B cell (primary cell): ENCODE measurements around the gene ZMYND10. TPM values are rescaled to one million over a fixed set of nuclear protein-coding genes. Genes with fewer than 3 reads are reported as not detected.

Source experiments
- ATAC-seq: fragments of 200-7000 bp; cut with Tn5 transposase; one replicate; pipeline ENCODE4 v1.10.0; 2021; ENCODE audit warnings: low read depth, mild to moderate bottlenecking, moderate number of reproducible peaks, moderate library complexity
- CTCF ChIA-PET: fragments of 350-600 bp; sonication (Branson Sonifier 250); formaldehyde crosslinking; loops from one replicate; lab custom pipeline; 2021; ENCODE audit warnings: antibody characterized with exemption, inconsistent platforms; lab: Charles Lee
- POLR2A ChIA-PET: fragments of 350-600 bp; sonication (Branson Sonifier 250); formaldehyde crosslinking; loops from one replicate; lab custom pipeline; 2021; ENCODE audit warnings: antibody characterized with exemption; lab: Charles Lee
- DNase-seq: peaks from one replicate; pipeline ENCODE4 v3.0.0; 2013
- H2AFZ ChIP-seq: 2 replicates; pipeline ENCODE4 v1.6.1; 2012; ENCODE audit warnings: mild to moderate bottlenecking, low read depth, low read length; ENCODE audit not compliant: insufficient read depth, poor library complexity, severe bottlenecking
- H3K27ac ChIP-seq, 2 donors: 1 replicate in 1 of 2; 2 replicates in 1 of 2; pipeline ENCODE4 v1.5.1; 2012 to 2013; ENCODE audit warnings: low read length in 2 of 2, mild to moderate bottlenecking in 2 of 2, moderate library complexity in 1 of 2
- H3K27me3 ChIP-seq, 4 experiments: fragments of 200-600 bp in 1 of 4; sonication (generic) in 1 of 4; replicated peaks in 1 of 4; 1 replicate in 2 of 4; 2 replicates in 2 of 4; pipeline versions ENCODE4 v1.6.1 to v1.7.0; 2013 to 2016; ENCODE audit warnings: low read length in 3 of 4, mild to moderate bottlenecking in 2 of 4, mixed read lengths in 1 of 4, moderate library complexity in 1 of 4; ENCODE audit not compliant: insufficient read depth in 4 of 4, control insufficient read depth in 3 of 4; ENCODE audit errors: control extremely low read depth in 1 of 4
- H3K36me3 ChIP-seq, 2 experiments: replicated peaks in 1 of 2; 1 replicate in 1 of 2; 2 replicates in 1 of 2; pipeline versions ENCODE4 v1.6.1 to v1.7.1; 2013; ENCODE audit warnings: low read length in 1 of 2; ENCODE audit not compliant: insufficient read depth in 2 of 2, control insufficient read depth in 1 of 2; ENCODE audit errors: control extremely low read depth in 1 of 2, extremely low read depth in 1 of 2
- H3K4me1 ChIP-seq, 2 donors: fragments of 200-600 bp in 1 of 2; sonication (generic) in 1 of 2; 1 replicate in 1 of 2; 2 replicates in 1 of 2; pipeline versions ENCODE4 v1.5.1 to v1.6.1; 2013 to 2017; ENCODE audit warnings: low read length in 2 of 2; ENCODE audit not compliant: control insufficient read depth in 2 of 2, insufficient read depth in 2 of 2
- H3K4me2 ChIP-seq: replicated peaks from 2 replicates; pipeline ENCODE3; 2012; ENCODE audit warnings: mild to moderate bottlenecking, low read depth, low read length; ENCODE audit not compliant: poor library complexity, severe bottlenecking
- H3K4me3 ChIP-seq, 5 experiments: fragments of 200-600 bp in 1 of 5; sonication (generic) in 1 of 5; 1 replicate in 3 of 5; 2 replicates in 2 of 5; pipeline versions ENCODE4 v1.5.1 to v1.7.0; 2011 to 2016; ENCODE audit warnings: low read length in 4 of 5, mild to moderate bottlenecking in 4 of 5, low read depth in 2 of 5, control low read depth in 1 of 5, moderate library complexity in 1 of 5; ENCODE audit not compliant: insufficient read depth in 1 of 5; ENCODE audit errors: control extremely low read depth in 1 of 5, extremely low read depth in 1 of 5
- H3K79me2 ChIP-seq: fragments of 200-600 bp; sonication (generic); one replicate; pipeline ENCODE4 v1.6.0; 2016; ENCODE audit warnings: low read length; ENCODE audit not compliant: control insufficient read depth, insufficient read depth
- H3K9ac ChIP-seq: fragments of 200-600 bp; sonication (generic); 2 replicates; pipeline ENCODE4 v1.6.1; 2017; ENCODE audit warnings: mild to moderate bottlenecking, low read length, moderate library complexity
- H3K9me3 ChIP-seq, 3 donors: one replicate each; pipeline versions ENCODE4 v1.6.1 to v1.7.1; 2013; ENCODE audit warnings: low read length in 2 of 3; ENCODE audit not compliant: control insufficient read depth in 2 of 3, insufficient read depth in 1 of 3; ENCODE audit errors: control extremely low read depth in 1 of 3
- H4K20me1 ChIP-seq: 2 replicates; pipeline ENCODE4 v1.6.0; 2012; ENCODE audit warnings: mild to moderate bottlenecking, low read length; ENCODE audit not compliant: insufficient read depth, control insufficient read depth, poor library complexity, severe bottlenecking
- H3K27ac Mint-ChIP-seq: one replicate; pipeline ENCODE4 v1.8.0; 2021; ENCODE audit warnings: mixed read lengths
- H3K27me3 Mint-ChIP-seq: one replicate; pipeline ENCODE4 v1.8.0; 2021; ENCODE audit warnings: mixed read lengths
- H3K4me1 Mint-ChIP-seq: one replicate; pipeline ENCODE4 v1.8.0; 2021; ENCODE audit warnings: mixed read lengths
- H3K4me3 Mint-ChIP-seq: one replicate; pipeline ENCODE4 v1.8.0; 2021; ENCODE audit warnings: mixed read lengths
- H3K9me3 Mint-ChIP-seq: one replicate; pipeline ENCODE4 v1.8.0; 2022; ENCODE audit warnings: mixed read lengths; ENCODE audit not compliant: insufficient read depth
- EZH2 ChIP-seq: IDR thresholded peaks from 2 replicates; pipeline ENCODE4 v1.6.1; 2012; ENCODE audit warnings: borderline replicate concordance, low read depth, mild to moderate bottlenecking, moderate library complexity, low read length; ENCODE audit not compliant: insufficient read depth, poor library complexity, severe bottlenecking
- WGBS: methylation state at CpG from one replicate; pipeline ENCODE4 v1.1.5; 2013; ENCODE audit warnings: missing lambda C conversion rate; ENCODE audit not compliant: insufficient coverage; 5-methylcytosine and 5-hydroxymethylcytosine counted together
- intact Hi-C: fragments of 100-400 bp; cut with micrococcal nuclease; formaldehyde crosslinking; loops from one replicate; pipeline ENCODE4 v1.10.0; 2022
- polyA plus RNA-seq: library from polyadenylated mRNA; depleted of rRNA; stranded (reverse); fragments of >200 nt; gene quantifications from 2 replicates; pipeline ENCODE4 v1.2.3, GENCODE V29; 2012
- total RNA-seq, 2 donors: library from RNA; stranded (reverse); fragments of 120-200 nt in 1 of 2; gene quantifications; 1 replicate in 1 of 2; 2 replicates in 1 of 2; pipeline versions ENCODE4 v1.2.3 to v1.2.4, GENCODE V29; 2013 to 2022
- TF ChIP-seq, protein P1 (sequence below): fragments of 200-600 bp; IDR thresholded peaks from one replicate; pipeline ENCODE4 v1.8.0; 2022; ENCODE audit warnings: antibody characterized with exemption, mild to moderate bottlenecking

The ZMYND10 gene
- total and polyA plus RNA-seq, 2 donors (not counting 1 experiment from before 2014, with no cell fraction given): 1.8 to 2.4 TPM

DNA sequence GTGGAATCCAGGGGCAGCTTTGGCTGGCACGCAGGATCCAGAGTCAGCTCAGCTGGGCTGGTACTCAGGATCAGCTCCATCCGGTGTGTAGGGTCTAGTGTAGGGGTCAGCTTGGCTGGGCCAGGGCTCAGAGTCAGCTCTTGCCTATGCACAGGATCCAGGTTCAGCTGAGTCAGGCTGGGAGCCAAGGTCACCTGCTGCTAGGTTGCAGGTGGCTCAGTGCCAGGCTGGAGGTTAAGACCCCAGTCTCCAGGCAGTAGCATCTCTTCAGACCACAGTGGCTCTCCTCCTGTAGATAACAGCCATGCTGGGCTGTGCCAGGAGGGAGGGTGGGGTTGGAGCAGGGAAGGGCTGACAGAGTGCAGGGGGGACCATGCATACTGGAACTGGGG, 48.2 kb downstream of the ZMYND10 start:
- Histone ChIP-seq H3K4me2 (no peak overlapping the region), H3K4me3 (no peak overlapping the region), H4K20me1 (no peaks in the 10 kb centered on the region), H3K27ac (no peak overlapping the region), H3K9ac (no peak overlapping the region), H2AFZ (no peak overlapping the region), H3K27me3 (no peaks in the 10 kb centered on the region), H3K4me1 (peaks cover 22 to 32% of the 10 kb centered on the region in 2 donors), H3K36me3 (peaks cover 0 to 4% of the 10 kb centered on the region in 2 experiments), H3K9me3 (no peaks in the 10 kb centered on the region), H3K79me2 (peaks cover 13% of the 10 kb centered on the region)
- H3K27me3 Mint-ChIP-seq: no peaks in the 10 kb centered on the region
- no peak for ATAC-seq
- WGBS: 95% methylated on average over 2 of the region's 2 CpGs
- DNase-seq: peak; percentile 32
- ChIA-PET CTCF (interaction anchor here (0.9 to 1.0 kb wide), 3 partner anchors 27 to 67 kb away, joined by 3 read pairs; no protein-coding TSS in a partner anchor), POLR2A (no interaction called here)
- H3K27ac Mint-ChIP-seq: peak overlapping the region; percentile 100
- TF ChIP-seq EZH2: no peak
- TF ChIP-seq, protein P1, sequence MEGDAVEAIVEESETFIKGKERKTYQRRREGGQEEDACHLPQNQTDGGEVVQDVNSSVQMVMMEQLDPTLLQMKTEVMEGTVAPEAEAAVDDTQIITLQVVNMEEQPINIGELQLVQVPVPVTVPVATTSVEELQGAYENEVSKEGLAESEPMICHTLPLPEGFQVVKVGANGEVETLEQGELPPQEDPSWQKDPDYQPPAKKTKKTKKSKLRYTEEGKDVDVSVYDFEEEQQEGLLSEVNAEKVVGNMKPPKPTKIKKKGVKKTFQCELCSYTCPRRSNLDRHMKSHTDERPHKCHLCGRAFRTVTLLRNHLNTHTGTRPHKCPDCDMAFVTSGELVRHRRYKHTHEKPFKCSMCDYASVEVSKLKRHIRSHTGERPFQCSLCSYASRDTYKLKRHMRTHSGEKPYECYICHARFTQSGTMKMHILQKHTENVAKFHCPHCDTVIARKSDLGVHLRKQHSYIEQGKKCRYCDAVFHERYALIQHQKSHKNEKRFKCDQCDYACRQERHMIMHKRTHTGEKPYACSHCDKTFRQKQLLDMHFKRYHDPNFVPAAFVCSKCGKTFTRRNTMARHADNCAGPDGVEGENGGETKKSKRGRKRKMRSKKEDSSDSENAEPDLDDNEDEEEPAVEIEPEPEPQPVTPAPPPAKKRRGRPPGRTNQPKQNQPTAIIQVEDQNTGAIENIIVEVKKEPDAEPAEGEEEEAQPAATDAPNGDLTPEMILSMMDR: no peak
- H3K4me1 Mint-ChIP-seq: peaks cover 40% of the 10 kb centered on the region
- H3K4me3 Mint-ChIP-seq: peak overlapping the region; percentile 100
- no peaks in the 10 kb centered on the region for H3K9me3 Mint-ChIP-seq
- intact Hi-C loops: loop anchor here (10.0 kb wide), 1 partner anchor 1087 kb away; the partner anchor contains the start of gene MANF

DNA sequence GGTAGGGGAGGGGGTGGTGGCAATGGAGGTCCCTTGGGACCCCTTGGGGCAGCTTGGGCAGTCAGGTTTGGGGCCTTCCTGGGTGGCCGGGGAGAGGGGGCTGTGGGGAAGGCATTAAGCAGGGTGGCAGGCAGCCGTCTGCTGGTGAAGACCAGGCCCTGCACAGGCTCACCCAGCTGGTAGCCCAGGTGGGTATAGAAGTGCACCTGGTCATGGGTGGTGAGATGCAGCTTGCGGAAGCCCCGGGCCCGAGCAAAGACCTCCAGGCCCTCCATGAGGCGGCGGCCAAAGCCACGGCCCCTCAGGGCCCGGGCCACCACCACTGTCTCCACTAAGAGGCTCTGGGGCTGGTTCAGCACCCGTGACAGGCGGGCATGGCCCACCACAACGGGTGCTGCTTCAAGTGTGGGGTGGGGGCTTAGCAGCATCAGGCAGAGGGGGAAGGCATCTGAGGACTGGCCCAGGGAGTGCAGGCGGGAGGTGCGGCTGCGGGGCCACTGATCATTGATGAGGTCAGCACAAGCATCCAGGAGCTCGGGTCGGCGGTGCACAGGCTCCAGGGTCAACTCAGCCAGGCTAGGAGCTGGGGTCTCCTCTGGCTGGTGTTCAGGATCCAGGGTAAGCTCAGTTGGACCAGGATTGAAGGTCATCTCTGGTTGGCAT, 48.7 kb downstream of the ZMYND10 start:
- intact Hi-C loops: loop anchor here (10.0 kb wide), 1 partner anchor 1088 kb away; the partner anchor contains the start of gene MANF
- Histone ChIP-seq H3K9ac (no peak overlapping the region), H3K36me3 (peaks cover 0 to 4% of the 10 kb centered on the region in 2 experiments), H3K9me3 (no peaks in the 10 kb centered on the region), H3K79me2 (peaks cover 18% of the 10 kb centered on the region), H3K4me1 (peaks cover 22 to 33% of the 10 kb centered on the region in 2 donors), H4K20me1 (no peaks in the 10 kb centered on the region), H3K27ac (no peak overlapping the region), H3K27me3 (no peaks in the 10 kb centered on the region), H3K4me3 (no peak overlapping the region), H2AFZ (no peak overlapping the region), H3K4me2 (no peak overlapping the region)
- ATAC-seq (no peak), DNase-seq (peak; percentile 29)
- CTCF ChIA-PET: interaction anchor here (0.9 to 1.0 kb wide), 2 partner anchors 28 to 66 kb away, joined by 3 read pairs; no protein-coding TSS in a partner anchor
- peak overlapping the region; percentile 15 for H3K27ac Mint-ChIP-seq
- H3K4me1 Mint-ChIP-seq: peaks cover 42% of the 10 kb centered on the region
- 92% methylated on average over 16 of the region's 18 CpGs for WGBS
- peak overlapping the region; percentile 49 for H3K4me3 Mint-ChIP-seq
- POLR2A ChIA-PET: no interaction called here
- no peak for TF ChIP-seq EZH2
- TF ChIP-seq, protein P1: no peak
- no peaks in the 10 kb centered on the region for H3K27me3 Mint-ChIP-seq
- H3K9me3 Mint-ChIP-seq: no peaks in the 10 kb centered on the region
